ENCODE results near the gene CHI3L2. TPM values are rescaled to one million over a fixed set of nuclear protein-coding genes. Genes with fewer than 3 reads are reported as not detected.
A peak's percentile ranks its signal among the peaks of the same experiment; 100 is the strongest.

The CHI3L2 gene
- total and polyA plus RNA-seq, 2 donors (not counting 1 experiment from before 2014, with no cell fraction given) = 9.2 to 31.5 TPM

- H3K4me3 ChIP-seq (ENCODE audit: control extremely low read depth in 1 of 5, extremely low read depth in 1 of 5, insufficient read depth in 1 of 5, low read depth in 2 of 5, low read length in 4 of 5) = no peak overlapping the region
- H3K4me1 Mint-ChIP-seq = peaks cover 49% of the 10 kb centered on the region
- no peak for DNase-seq
- TF ChIP-seq EZH2 (IDR thresholded peaks at IDR 0.05; ENCODE audit: borderline replicate concordance, insufficient read depth, low read depth, low read length, poor library complexity, severe bottlenecking) = no peak
- no peak for TF ChIP-seq CTCF (IDR thresholded peaks at IDR 0.05)
- no peaks in the 10 kb centered on the region for H3K9me3 ChIP-seq (ENCODE audit: control extremely low read depth in 1 of 3, control insufficient read depth in 2 of 3, insufficient read depth in 1 of 3, low read length in 2 of 3)
- no peaks in the 10 kb centered on the region for H3K27me3 Mint-ChIP-seq
- intact Hi-C loops (cut with micrococcal nuclease) = no loop called here
- H3K4me1 ChIP-seq (ENCODE audit: control insufficient read depth in 2 of 2, insufficient read depth in 2 of 2, low read length in 2 of 2) = peaks cover 13 to 19% of the 10 kb centered on the region in 2 donors
- CTCF ChIA-PET = interaction anchor here (0.5 to 1.7 kb wide), 7 partner anchors 9 to 204 kb away, joined by 3 to 9 read pairs (median 3); no protein-coding TSS in a partner anchor
- peak overlapping the region in 1 of 2 donors; percentile 60 for H3K27ac ChIP-seq (ENCODE audit: low read length in 2 of 2)
- ATAC-seq (ENCODE audit: low read depth) = no peak
- H3K9me3 Mint-ChIP-seq (ENCODE audit: insufficient read depth) = no peaks in the 10 kb centered on the region
- no peaks in the 10 kb centered on the region for H3K27me3 ChIP-seq (replicated peaks in 1 of 4; ENCODE audit: control extremely low read depth in 1 of 4, control insufficient read depth in 3 of 4, insufficient read depth in 4 of 4, low read length in 3 of 4)
- H4K20me1 ChIP-seq (ENCODE audit: control insufficient read depth, insufficient read depth, low read length, poor library complexity, severe bottlenecking) = no peaks in the 10 kb centered on the region
- peak overlapping the region; percentile 44 for H3K27ac Mint-ChIP-seq
- peaks cover 12 to 80% of the 10 kb centered on the region in 2 experiments for H3K36me3 ChIP-seq (replicated peaks in 1 of 2; ENCODE audit: control extremely low read depth in 1 of 2, control insufficient read depth in 1 of 2, extremely low read depth in 1 of 2, insufficient read depth in 2 of 2, low read length in 1 of 2)
- no peak overlapping the region for H3K9ac ChIP-seq (ENCODE audit: low read length)
- H3K4me2 ChIP-seq (replicated peaks; ENCODE audit: low read depth, low read length, poor library complexity, severe bottlenecking) = no peak overlapping the region
- H3K79me2 ChIP-seq (ENCODE audit: control insufficient read depth, insufficient read depth, low read length) = peaks cover 14% of the 10 kb centered on the region
- POLR2A ChIA-PET = no interaction called here
- 95% methylated on average over 3 of the region's 6 CpGs for WGBS (ENCODE audit: insufficient coverage)
- H3K4me3 Mint-ChIP-seq = no peak overlapping the region
- H2AFZ ChIP-seq (ENCODE audit: insufficient read depth, low read depth, low read length, poor library complexity, severe bottlenecking) = no peak overlapping the region
Observed at GRCh38 chr1:111183308-111184069, 44.0 kb upstream of the CHI3L2 start.

- H3K9me3 Mint-ChIP-seq (ENCODE audit: insufficient read depth) = no peaks in the 10 kb centered on the region
- Histone ChIP-seq H3K9me3 (ENCODE audit: control extremely low read depth in 1 of 3, control insufficient read depth in 2 of 3, insufficient read depth in 1 of 3, low read length in 2 of 3) (no peaks in the 10 kb centered on the region), H4K20me1 (ENCODE audit: control insufficient read depth, insufficient read depth, low read length, poor library complexity, severe bottlenecking) (no peaks in the 10 kb centered on the region), H3K79me2 (ENCODE audit: control insufficient read depth, insufficient read depth, low read length) (peaks cover 8% of the 10 kb centered on the region), H2AFZ (ENCODE audit: insufficient read depth, low read depth, low read length, poor library complexity, severe bottlenecking) (no peak overlapping the region), H3K4me3 (ENCODE audit: control extremely low read depth in 1 of 5, extremely low read depth in 1 of 5, insufficient read depth in 1 of 5, low read depth in 2 of 5, low read length in 4 of 5) (no peak overlapping the region), H3K4me2 (replicated peaks; ENCODE audit: low read depth, low read length, poor library complexity, severe bottlenecking) (no peak overlapping the region), H3K4me1 (ENCODE audit: control insufficient read depth in 2 of 2, insufficient read depth in 2 of 2, low read length in 2 of 2) (peaks cover 13 to 19% of the 10 kb centered on the region in 2 donors), H3K9ac (ENCODE audit: low read length) (no peak overlapping the region), H3K27me3 (replicated peaks in 1 of 4; ENCODE audit: control extremely low read depth in 1 of 4, control insufficient read depth in 3 of 4, insufficient read depth in 4 of 4, low read length in 3 of 4) (no peaks in the 10 kb centered on the region), H3K27ac (ENCODE audit: low read length in 2 of 2) (peak overlapping the region in 1 of 2 donors; percentile 44), H3K36me3 (replicated peaks in 1 of 2; ENCODE audit: control extremely low read depth in 1 of 2, control insufficient read depth in 1 of 2, extremely low read depth in 1 of 2, insufficient read depth in 2 of 2, low read length in 1 of 2) (peaks cover 12 to 81% of the 10 kb centered on the region in 2 experiments)
- ChIA-PET POLR2A (interaction anchor here (0.6 to 0.8 kb wide), 2 partner anchors 19 to 45 kb away, joined by 3 to 6 read pairs; no protein-coding TSS in a partner anchor), CTCF (interaction anchor here (1.3 to 1.4 kb wide), 2 partner anchors 8 to 37 kb away, joined by 3 to 4 read pairs; no protein-coding TSS in a partner anchor)
- H3K4me1 Mint-ChIP-seq = peaks cover 51% of the 10 kb centered on the region
- no peak for ATAC-seq (ENCODE audit: low read depth)
- H3K27me3 Mint-ChIP-seq = no peaks in the 10 kb centered on the region
- TF ChIP-seq CTCF (IDR thresholded peaks at IDR 0.05) (no peak), EZH2 (IDR thresholded peaks at IDR 0.05; ENCODE audit: borderline replicate concordance, insufficient read depth, low read depth, low read length, poor library complexity, severe bottlenecking) (no peak)
- peak overlapping the region; percentile 76 for H3K27ac Mint-ChIP-seq
- intact Hi-C loops (cut with micrococcal nuclease) = loop anchor here (5.0 kb wide), 2 partner anchors 32 to 38 kb away; no protein-coding TSS in a partner anchor
- no peak overlapping the region for H3K4me3 Mint-ChIP-seq
- no peak for DNase-seq
Observed at GRCh38 chr1:111184663-111185062, 42.9 kb upstream of the CHI3L2 start.

Data from B cell (primary cell).